ENCODE measurements around the gene MFNG.

Gene MFNG

DNA sequence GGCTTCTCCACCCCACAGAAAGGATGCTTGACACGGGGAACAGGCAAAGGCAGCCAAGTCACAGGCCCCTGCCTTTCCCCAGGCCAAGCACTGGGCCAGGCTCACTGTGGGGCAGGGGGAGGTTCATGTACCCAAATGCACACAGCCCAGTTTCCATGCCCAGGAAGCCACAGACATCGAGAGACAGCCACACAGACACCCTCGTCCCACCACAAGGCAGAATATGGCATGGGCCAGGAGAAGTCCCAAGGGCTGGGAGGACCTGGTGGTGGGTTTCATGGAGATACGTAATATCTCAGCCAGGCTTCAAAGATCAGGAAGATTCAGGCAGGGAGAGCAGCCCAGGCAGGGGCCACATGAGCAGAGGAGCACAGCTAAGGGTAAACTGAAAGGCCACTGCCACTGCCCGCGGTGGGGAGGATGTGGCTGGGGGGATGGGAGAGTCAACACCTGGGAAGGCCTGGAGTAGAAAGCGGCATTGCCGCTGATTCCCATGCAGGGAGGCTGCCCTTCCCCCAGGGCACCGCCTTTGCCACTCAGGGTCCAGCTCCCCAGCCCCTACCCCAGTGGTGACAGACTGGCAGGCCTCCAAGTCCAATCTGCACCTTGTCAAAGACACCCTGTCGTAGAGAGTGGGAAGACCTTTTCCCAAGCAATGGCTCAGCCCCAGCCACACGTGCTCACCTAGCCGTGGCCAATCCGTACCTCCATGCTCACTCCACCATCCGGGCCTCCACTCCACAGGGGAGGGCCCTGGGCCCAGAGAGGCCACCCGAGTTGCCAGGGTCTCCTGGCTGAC, 2.4 kb upstream of the MFNG start:
- H3K36me3 ChIP-seq (ENCODE audit: control insufficient read depth in 2 of 2, insufficient read depth in 1 of 2, low read length in 2 of 2): peaks cover 0 to 12% of the 10 kb centered on the region in 2 experiments; a peak in 1 of 3 replicates
- ChIA-PET POLR2A (interaction anchor here (1.5 kb wide), 1 partner anchor 24 kb away, joined by 5 read pairs; no protein-coding TSS in a partner anchor), CTCF (interaction anchor here (0.6 to 12.9 kb wide), 3 partner anchors 10 to 226 kb away, joined by 3 to 115 read pairs (median 8); no protein-coding TSS in a partner anchor)
- no peak overlapping the region for H3K27ac ChIP-seq (ENCODE audit: extremely low read depth, low read depth, low read length)
- no peak overlapping the region for H3K4me3 ChIP-seq (ENCODE audit: low read depth, low read length)
- 0 out of 2 replicates have a peak, but pooled peaks cover 6% of the 10 kb centered on the region for H3K4me1 ChIP-seq (ENCODE audit: control insufficient read depth, insufficient read depth, low read length)
- TF ChIP-seq ZBTB20 (tag by site-specific recombination; IDR thresholded peaks at IDR 0.05): no peak
- TF ChIP-seq ZNF394 (tag by site-specific recombination; IDR thresholded peaks at IDR 0.05; ENCODE audit: borderline replicate concordance): no peak
- no peak for TF ChIP-seq HOXA7 (CRISPR knock-in tag; IDR thresholded peaks at IDR 0.05; ENCODE audit: borderline replicate concordance)
- TF ChIP-seq, protein P1, sequence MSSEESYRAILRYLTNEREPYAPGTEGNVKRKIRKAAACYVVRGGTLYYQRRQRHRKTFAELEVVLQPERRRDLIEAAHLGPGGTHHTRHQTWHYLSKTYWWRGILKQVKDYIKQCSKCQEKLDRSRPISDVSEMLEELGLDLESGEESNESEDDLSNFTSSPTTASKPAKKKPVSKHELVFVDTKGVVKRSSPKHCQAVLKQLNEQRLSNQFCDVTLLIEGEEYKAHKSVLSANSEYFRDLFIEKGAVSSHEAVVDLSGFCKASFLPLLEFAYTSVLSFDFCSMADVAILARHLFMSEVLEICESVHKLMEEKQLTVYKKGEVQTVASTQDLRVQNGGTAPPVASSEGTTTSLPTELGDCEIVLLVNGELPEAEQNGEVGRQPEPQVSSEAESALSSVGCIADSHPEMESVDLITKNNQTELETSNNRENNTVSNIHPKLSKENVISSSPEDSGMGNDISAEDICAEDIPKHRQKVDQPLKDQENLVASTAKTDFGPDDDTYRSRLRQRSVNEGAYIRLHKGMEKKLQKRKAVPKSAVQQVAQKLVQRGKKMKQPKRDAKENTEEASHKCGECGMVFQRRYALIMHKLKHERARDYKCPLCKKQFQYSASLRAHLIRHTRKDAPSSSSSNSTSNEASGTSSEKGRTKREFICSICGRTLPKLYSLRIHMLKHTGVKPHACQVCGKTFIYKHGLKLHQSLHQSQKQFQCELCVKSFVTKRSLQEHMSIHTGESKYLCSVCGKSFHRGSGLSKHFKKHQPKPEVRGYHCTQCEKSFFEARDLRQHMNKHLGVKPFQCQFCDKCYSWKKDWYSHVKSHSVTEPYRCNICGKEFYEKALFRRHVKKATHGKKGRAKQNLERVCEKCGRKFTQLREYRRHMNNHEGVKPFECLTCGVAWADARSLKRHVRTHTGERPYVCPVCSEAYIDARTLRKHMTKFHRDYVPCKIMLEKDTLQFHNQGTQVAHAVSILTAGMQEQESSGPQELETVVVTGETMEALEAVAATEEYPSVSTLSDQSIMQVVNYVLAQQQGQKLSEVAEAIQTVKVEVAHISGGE (tag by site-specific recombination; conservative IDR thresholded peaks at IDR 0.05; ENCODE audit: low read depth): no peak
- no peak for TF ChIP-seq HOXC10 (CRISPR knock-in tag; IDR thresholded peaks at IDR 0.05)
- no peak for TF ChIP-seq ZNF530 (tag by site-specific recombination; IDR thresholded peaks at IDR 0.05; ENCODE audit: low read depth)
- TF ChIP-seq, protein P2, sequence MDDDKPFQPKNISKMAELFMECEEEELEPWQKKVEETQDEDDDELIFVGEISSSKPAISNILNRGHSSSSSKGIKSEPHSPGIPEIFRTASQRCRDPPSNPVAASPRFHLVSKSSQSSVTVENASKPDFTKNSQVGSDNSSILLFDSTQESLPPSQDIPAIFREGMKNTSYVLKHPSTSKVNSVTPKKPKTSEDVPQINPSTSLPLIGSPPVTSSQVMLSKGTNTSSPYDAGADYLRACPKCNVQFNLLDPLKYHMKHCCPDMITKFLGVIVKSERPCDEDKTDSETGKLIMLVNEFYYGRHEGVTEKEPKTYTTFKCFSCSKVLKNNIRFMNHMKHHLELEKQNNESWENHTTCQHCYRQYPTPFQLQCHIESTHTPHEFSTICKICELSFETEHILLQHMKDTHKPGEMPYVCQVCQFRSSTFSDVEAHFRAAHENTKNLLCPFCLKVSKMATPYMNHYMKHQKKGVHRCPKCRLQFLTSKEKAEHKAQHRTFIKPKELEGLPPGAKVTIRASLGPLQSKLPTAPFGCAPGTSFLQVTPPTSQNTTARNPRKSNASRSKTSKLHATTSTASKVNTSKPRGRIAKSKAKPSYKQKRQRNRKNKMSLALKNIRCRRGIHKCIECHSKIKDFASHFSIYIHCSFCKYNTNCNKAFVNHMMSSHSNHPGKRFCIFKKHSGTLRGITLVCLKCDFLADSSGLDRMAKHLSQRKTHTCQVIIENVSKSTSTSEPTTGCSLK (tag by site-specific recombination; IDR thresholded peaks at IDR 0.05): no peak
- TF ChIP-seq KLF8 (tag by site-specific recombination; IDR thresholded peaks at IDR 0.05): no peak
- TF ChIP-seq ZNF248 (tag by site-specific recombination; IDR thresholded peaks at IDR 0.05): no peak
- no peaks in the 10 kb centered on the region for H3K9me3 ChIP-seq (ENCODE audit: control insufficient read depth, insufficient read depth, low read depth, low read length)

DNA sequence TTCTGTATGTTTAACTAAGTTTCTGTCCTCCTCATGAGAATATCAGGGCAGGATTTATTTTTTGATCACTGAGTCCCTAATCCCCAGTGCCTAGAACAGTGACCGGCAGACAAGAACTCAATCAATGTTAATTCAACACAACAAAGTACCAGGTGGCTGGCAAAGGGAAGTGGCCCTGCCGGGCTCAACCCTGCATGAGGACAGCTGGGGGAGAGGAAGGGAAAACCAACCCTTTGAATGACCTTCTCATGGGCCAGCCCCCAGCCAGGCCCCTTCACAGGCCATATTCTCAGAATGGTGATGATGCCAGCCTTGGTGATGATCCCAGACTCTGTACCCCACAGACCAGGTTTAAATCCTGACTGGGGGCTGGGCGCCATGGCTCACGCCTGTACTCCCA, 1.4 kb upstream of the MFNG start:
- CTCF ChIA-PET: interaction anchor here (0.6 to 2.4 kb wide), 2 partner anchors 11 to 78 kb away, joined by 3 to 23 read pairs; no protein-coding TSS in a partner anchor
- Histone ChIP-seq H3K4me3 (ENCODE audit: low read depth, low read length) (no peak overlapping the region), H3K27ac (ENCODE audit: extremely low read depth, low read depth, low read length) (no peak overlapping the region), H3K9me3 (ENCODE audit: control insufficient read depth, insufficient read depth, low read depth, low read length) (no peaks in the 10 kb centered on the region), H3K36me3 (ENCODE audit: control insufficient read depth in 2 of 2, insufficient read depth in 1 of 2, low read length in 2 of 2) (peaks cover 0 to 11% of the 10 kb centered on the region in 2 experiments; a peak in 1 of 3 replicates), H3K4me1 (ENCODE audit: control insufficient read depth, insufficient read depth, low read length) (0 out of 2 replicates have a peak, but pooled peaks cover 6% of the 10 kb centered on the region)
- TF ChIP-seq KLF9 (tag by site-specific recombination; IDR thresholded peaks at IDR 0.05; ENCODE audit: low read depth) (no peak), GLIS1 (tag by site-specific recombination; IDR thresholded peaks at IDR 0.05) (no peak), ZNF529 (tag by site-specific recombination; IDR thresholded peaks at IDR 0.05; ENCODE audit: insufficient replicate concordance) (no peak), ZNF747 (tag by site-specific recombination; IDR thresholded peaks at IDR 0.05) (no peak), ZNF555 (tag by site-specific recombination; conservative IDR thresholded peaks at IDR 0.05) (no peak), ZNF623 (tag by site-specific recombination; IDR thresholded peaks at IDR 0.05) (no peak), ZNF302 (tag by site-specific recombination; IDR thresholded peaks at IDR 0.05; ENCODE audit: low read depth) (no peak)
- TF ChIP-seq, protein P3, sequence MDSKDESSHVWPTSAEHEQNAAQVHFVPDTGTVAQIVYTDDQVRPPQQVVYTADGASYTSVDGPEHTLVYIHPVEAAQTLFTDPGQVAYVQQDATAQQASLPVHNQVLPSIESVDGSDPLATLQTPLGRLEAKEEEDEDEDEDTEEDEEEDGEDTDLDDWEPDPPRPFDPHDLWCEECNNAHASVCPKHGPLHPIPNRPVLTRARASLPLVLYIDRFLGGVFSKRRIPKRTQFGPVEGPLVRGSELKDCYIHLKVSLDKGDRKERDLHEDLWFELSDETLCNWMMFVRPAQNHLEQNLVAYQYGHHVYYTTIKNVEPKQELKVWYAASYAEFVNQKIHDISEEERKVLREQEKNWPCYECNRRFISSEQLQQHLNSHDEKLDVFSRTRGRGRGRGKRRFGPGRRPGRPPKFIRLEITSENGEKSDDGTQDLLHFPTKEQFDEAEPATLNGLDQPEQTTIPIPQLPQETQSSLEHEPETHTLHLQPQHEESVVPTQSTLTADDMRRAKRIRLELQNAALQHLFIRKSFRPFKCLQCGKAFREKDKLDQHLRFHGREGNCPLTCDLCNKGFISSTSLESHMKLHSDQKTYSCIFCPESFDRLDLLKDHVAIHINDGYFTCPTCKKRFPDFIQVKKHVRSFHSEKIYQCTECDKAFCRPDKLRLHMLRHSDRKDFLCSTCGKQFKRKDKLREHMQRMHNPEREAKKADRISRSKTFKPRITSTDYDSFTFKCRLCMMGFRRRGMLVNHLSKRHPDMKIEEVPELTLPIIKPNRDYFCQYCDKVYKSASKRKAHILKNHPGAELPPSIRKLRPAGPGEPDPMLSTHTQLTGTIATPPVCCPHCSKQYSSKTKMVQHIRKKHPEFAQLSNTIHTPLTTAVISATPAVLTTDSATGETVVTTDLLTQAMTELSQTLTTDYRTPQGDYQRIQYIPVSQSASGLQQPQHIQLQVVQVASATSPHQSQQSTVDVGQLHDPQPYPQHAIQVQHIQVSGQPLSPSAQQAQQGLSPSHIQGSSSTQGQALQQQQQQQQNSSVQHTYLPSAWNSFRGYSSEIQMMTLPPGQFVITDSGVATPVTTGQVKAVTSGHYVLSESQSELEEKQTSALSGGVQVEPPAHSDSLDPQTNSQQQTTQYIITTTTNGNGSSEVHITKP (tag by site-specific recombination; IDR thresholded peaks at IDR 0.05): no peak
- TF ChIP-seq, protein P4, sequence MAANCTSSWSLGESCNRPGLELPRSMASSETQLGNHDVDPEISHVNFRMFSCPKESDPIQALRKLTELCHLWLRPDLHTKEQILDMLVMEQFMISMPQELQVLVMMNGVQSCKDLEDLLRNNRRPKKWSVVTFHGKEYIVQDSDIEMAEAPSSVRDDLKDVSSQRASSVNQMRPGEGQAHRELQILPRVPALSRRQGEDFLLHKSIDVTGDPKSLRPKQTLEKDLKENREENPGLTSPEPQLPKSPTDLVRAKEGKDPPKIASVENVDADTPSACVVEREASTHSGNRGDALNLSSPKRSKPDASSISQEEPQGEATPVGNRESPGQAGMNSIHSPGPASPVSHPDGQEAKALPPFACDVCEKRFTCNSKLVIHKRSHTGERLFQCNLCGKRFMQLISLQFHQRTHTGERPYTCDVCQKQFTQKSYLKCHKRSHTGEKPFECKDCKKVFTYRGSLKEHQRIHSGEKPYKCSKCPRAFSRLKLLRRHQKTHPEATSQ (tag by site-specific recombination; IDR thresholded peaks at IDR 0.05): no peak
- POLR2A ChIA-PET: interaction anchor here (1.0 kb wide), 1 partner anchor 8 kb away, joined by 3 read pairs; no protein-coding TSS in a partner anchor
